Progenitor cell of endocrine pancreas (in vitro differentiated cells): Measurements from ENCODE around the gene ADGRV1. TPM values are rescaled to one million over a fixed set of nuclear protein-coding genes. Genes with fewer than 3 reads are reported as not detected.

Experiments
- DNase-seq: peaks from one replicate; pipeline ENCODE4 v3.0.0; 2021; ENCODE audit warnings: low spot score; ENCODE audit not compliant: unreplicated experiment
- H3K27ac Mint-ChIP-seq: 2 replicates; pipeline ENCODE4 v1.8.0; 2021; ENCODE audit warnings: mild to moderate bottlenecking, moderate library complexity, mixed read lengths
- H3K27me3 Mint-ChIP-seq: 2 replicates; pipeline ENCODE4 v1.8.0; 2021; ENCODE audit warnings: mixed read lengths
- H3K36me3 Mint-ChIP-seq: 2 replicates; pipeline ENCODE4 v1.8.0; 2022; ENCODE audit warnings: mixed read lengths; ENCODE audit not compliant: insufficient read depth
- H3K4me1 Mint-ChIP-seq: 2 replicates; pipeline ENCODE4 v1.8.0; 2021; ENCODE audit warnings: low read depth, mixed read lengths
- H3K4me3 Mint-ChIP-seq: 2 replicates; pipeline ENCODE4 v1.8.0; 2021; ENCODE audit warnings: low read depth, mild to moderate bottlenecking, moderate library complexity, mixed read lengths
- H3K9me3 Mint-ChIP-seq: 2 replicates; pipeline ENCODE4 v1.8.0; 2021; ENCODE audit warnings: low read depth, mixed read lengths
- total RNA-seq: library from RNA; stranded (reverse); gene quantifications from 2 replicates; pipeline ENCODE4 v1.2.1, GENCODE V29; 2021
- TF ChIP-seq, protein P1 (sequence below): fragments of 200-600 bp; sonication (generic); IDR thresholded peaks from one replicate; pipeline ENCODE4 v1.5.0; 2021; ENCODE audit warnings: antibody characterized with exemption, mild to moderate bottlenecking; ENCODE audit not compliant: unreplicated experiment

Gene ADGRV1
- total RNA-seq, 1 donor from 2014 or later: 82.3 TPM

DNA sequence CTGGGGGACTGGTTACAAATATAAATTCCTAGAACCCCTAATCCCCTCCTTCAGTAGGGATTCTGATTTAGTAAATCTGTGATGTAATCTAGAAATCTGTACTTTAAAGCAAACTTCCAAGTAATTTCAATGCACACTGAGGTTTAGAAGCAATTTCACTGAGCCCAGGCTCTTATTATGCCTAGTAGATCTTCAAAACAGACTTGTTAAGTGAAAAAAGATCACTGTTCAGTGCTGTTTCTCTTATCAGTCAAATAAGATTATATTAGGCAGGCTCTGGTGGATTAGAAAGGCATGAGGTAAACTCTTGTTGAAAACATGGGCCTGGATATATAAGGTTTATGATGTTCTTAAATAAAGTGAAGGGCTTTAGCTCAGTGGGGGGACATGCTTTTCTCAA is 293.9 kb downstream of the ADGRV1 start:
- H3K4me3 Mint-ChIP-seq: no peak overlapping the region
- no peaks in the 10 kb centered on the region for H3K36me3 Mint-ChIP-seq
- H3K27me3 Mint-ChIP-seq: no peaks in the 10 kb centered on the region
- H3K9me3 Mint-ChIP-seq: no peaks in the 10 kb centered on the region
- TF ChIP-seq, protein P1, sequence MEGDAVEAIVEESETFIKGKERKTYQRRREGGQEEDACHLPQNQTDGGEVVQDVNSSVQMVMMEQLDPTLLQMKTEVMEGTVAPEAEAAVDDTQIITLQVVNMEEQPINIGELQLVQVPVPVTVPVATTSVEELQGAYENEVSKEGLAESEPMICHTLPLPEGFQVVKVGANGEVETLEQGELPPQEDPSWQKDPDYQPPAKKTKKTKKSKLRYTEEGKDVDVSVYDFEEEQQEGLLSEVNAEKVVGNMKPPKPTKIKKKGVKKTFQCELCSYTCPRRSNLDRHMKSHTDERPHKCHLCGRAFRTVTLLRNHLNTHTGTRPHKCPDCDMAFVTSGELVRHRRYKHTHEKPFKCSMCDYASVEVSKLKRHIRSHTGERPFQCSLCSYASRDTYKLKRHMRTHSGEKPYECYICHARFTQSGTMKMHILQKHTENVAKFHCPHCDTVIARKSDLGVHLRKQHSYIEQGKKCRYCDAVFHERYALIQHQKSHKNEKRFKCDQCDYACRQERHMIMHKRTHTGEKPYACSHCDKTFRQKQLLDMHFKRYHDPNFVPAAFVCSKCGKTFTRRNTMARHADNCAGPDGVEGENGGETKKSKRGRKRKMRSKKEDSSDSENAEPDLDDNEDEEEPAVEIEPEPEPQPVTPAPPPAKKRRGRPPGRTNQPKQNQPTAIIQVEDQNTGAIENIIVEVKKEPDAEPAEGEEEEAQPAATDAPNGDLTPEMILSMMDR: no peak
- H3K4me1 Mint-ChIP-seq: no peaks in the 10 kb centered on the region
- no peak overlapping the region for H3K27ac Mint-ChIP-seq
- no peak for DNase-seq

DNA sequence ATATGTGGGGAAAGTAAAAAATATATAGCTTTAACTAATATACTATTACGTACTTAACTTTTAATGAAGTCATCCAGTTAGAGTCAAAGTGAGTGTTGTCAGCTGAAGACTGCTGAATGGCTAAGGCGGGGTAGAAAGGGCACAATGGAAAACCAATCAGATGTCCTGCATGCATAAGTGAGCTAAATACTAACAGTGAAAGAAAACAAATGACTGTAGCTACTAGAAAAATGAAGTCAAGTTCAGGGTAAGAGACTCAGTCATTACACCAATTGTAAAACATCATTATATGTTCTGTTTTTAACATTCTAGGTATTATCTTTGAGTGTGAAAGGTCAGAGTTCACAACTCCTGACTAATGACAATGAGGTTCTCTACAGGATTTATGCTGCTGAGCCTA is 295.2 kb downstream of the ADGRV1 start:
- H3K4me1 Mint-ChIP-seq: no peaks in the 10 kb centered on the region
- H3K36me3 Mint-ChIP-seq: no peaks in the 10 kb centered on the region
- no peak overlapping the region for H3K27ac Mint-ChIP-seq
- no peak overlapping the region for H3K4me3 Mint-ChIP-seq
- H3K27me3 Mint-ChIP-seq: no peaks in the 10 kb centered on the region
- H3K9me3 Mint-ChIP-seq: no peaks in the 10 kb centered on the region
- no peak for DNase-seq
- TF ChIP-seq, protein P1: no peak

GRCh38 chr5:90854169-90854568 is 295.6 kb downstream of the ADGRV1 start:
- no peaks in the 10 kb centered on the region for H3K36me3 Mint-ChIP-seq
- TF ChIP-seq, protein P1: no peak
- H3K4me3 Mint-ChIP-seq: no peak overlapping the region
- H3K27me3 Mint-ChIP-seq: no peaks in the 10 kb centered on the region
- no peak for DNase-seq
- no peaks in the 10 kb centered on the region for H3K4me1 Mint-ChIP-seq
- no peaks in the 10 kb centered on the region for H3K9me3 Mint-ChIP-seq
- H3K27ac Mint-ChIP-seq: no peak overlapping the region

- no peaks in the 10 kb centered on the region for H3K4me1 Mint-ChIP-seq
- TF ChIP-seq, protein P1: no peak
- H3K9me3 Mint-ChIP-seq: no peaks in the 10 kb centered on the region
- no peak overlapping the region for H3K4me3 Mint-ChIP-seq
- no peak for DNase-seq
- no peaks in the 10 kb centered on the region for H3K27me3 Mint-ChIP-seq
- no peak overlapping the region for H3K27ac Mint-ChIP-seq
- H3K36me3 Mint-ChIP-seq: no peaks in the 10 kb centered on the region
Observed at GRCh38 chr5:90855296-90856010, 296.9 kb downstream of the ADGRV1 start.

GRCh38 chr5:90861843-90862586 is 303.4 kb downstream of the ADGRV1 start:
- TF ChIP-seq, protein P1: no peak
- H3K27ac Mint-ChIP-seq: no peak overlapping the region
- no peaks in the 10 kb centered on the region for H3K27me3 Mint-ChIP-seq
- DNase-seq: no peak
- no peak overlapping the region for H3K4me3 Mint-ChIP-seq
- no peaks in the 10 kb centered on the region for H3K36me3 Mint-ChIP-seq
- no peaks in the 10 kb centered on the region for H3K9me3 Mint-ChIP-seq
- H3K4me1 Mint-ChIP-seq: peaks cover 5% of the 10 kb centered on the region
